KMS-11 (cell line): Measurements from ENCODE around the gene EIF3K.

Experiments
- H2AFZ ChIP-seq: fragments of 200-600 bp; sonication (generic); 2 replicates; pipeline ENCODE4 v1.6.1; 2016; ENCODE audit warnings: antibody characterized with exemption, mixed run types, low read depth
- H3K27ac ChIP-seq: fragments of 200-600 bp; sonication (generic); 2 replicates; pipeline ENCODE4 v1.6.1; 2016; ENCODE audit warnings: mild to moderate bottlenecking, mixed run types
- H3K27me3 ChIP-seq: fragments of 200-600 bp; sonication (generic); 2 replicates; pipeline ENCODE4 v1.6.1; 2017; ENCODE audit warnings: mild to moderate bottlenecking, low read depth, mixed run types, moderate library complexity; ENCODE audit not compliant: insufficient read depth
- H3K36me3 ChIP-seq: fragments of 200-600 bp; sonication (generic); 2 replicates; pipeline ENCODE4 v1.6.1; 2017; ENCODE audit warnings: mild to moderate bottlenecking, mixed run types; ENCODE audit not compliant: insufficient read depth
- H3K4me1 ChIP-seq: fragments of 200-600 bp; sonication (generic); 2 replicates; pipeline ENCODE4 v1.6.1; 2016; ENCODE audit warnings: mild to moderate bottlenecking, low read depth, mixed run types; ENCODE audit not compliant: poor library complexity, severe bottlenecking
- H3K4me2 ChIP-seq: fragments of 200-600 bp; sonication (generic); 2 replicates; pipeline ENCODE4 v1.7.0; 2016; ENCODE audit warnings: mild to moderate bottlenecking, mixed run types
- H3K4me3 ChIP-seq: fragments of 200-600 bp; sonication (generic); IDR thresholded peaks from 2 replicates; pipeline ENCODE4 v1.6.1; 2017; ENCODE audit warnings: low read depth, low read length, mixed read lengths; ENCODE audit not compliant: insufficient read depth
- H3K79me2 ChIP-seq: fragments of 200-600 bp; sonication (generic); 2 replicates; pipeline ENCODE4 v1.6.1; 2016; ENCODE audit warnings: low read depth, mixed run types; ENCODE audit not compliant: insufficient read depth
- H3K9ac ChIP-seq: fragments of 200-600 bp; sonication (generic); 2 replicates; pipeline ENCODE4 v1.6.1; 2016; ENCODE audit warnings: mild to moderate bottlenecking, mixed run types
- H4K20me1 ChIP-seq: fragments of 200-600 bp; sonication (generic); 2 replicates; pipeline ENCODE4 v1.6.1; 2016; ENCODE audit warnings: mild to moderate bottlenecking, mixed run types; ENCODE audit not compliant: insufficient read depth
- TF ChIP-seq, protein P1 (sequence below): fragments of 200-600 bp; sonication (generic); conservative IDR thresholded peaks from 2 replicates; pipeline ENCODE4 v1.6.1; 2017; ENCODE audit warnings: low read depth, mild to moderate bottlenecking, antibody characterized with exemption, low read length, moderate library complexity, mixed read lengths

Gene EIF3K

GRCh38 chr19:38660724-38661123 lies 41.7 kb downstream of the EIF3K start:
- peaks cover 95% of the 10 kb centered on the region for H3K79me2 ChIP-seq
- H3K4me2 ChIP-seq, result no peak overlapping the region
- peaks cover 13% of the 10 kb centered on the region for H3K4me1 ChIP-seq
- H4K20me1 ChIP-seq, result 0 out of 2 replicates have a peak, but pooled peaks cover 2% of the 10 kb centered on the region
- H3K27me3 ChIP-seq, result no peaks in the 10 kb centered on the region
- H3K27ac ChIP-seq, result no peak overlapping the region
- no peak overlapping the region for H2AFZ ChIP-seq
- H3K9ac ChIP-seq, result no peak overlapping the region
- no peaks in the 10 kb centered on the region; the same call in 1 of the 2 replicates for H3K36me3 ChIP-seq
- TF ChIP-seq, protein P1, sequence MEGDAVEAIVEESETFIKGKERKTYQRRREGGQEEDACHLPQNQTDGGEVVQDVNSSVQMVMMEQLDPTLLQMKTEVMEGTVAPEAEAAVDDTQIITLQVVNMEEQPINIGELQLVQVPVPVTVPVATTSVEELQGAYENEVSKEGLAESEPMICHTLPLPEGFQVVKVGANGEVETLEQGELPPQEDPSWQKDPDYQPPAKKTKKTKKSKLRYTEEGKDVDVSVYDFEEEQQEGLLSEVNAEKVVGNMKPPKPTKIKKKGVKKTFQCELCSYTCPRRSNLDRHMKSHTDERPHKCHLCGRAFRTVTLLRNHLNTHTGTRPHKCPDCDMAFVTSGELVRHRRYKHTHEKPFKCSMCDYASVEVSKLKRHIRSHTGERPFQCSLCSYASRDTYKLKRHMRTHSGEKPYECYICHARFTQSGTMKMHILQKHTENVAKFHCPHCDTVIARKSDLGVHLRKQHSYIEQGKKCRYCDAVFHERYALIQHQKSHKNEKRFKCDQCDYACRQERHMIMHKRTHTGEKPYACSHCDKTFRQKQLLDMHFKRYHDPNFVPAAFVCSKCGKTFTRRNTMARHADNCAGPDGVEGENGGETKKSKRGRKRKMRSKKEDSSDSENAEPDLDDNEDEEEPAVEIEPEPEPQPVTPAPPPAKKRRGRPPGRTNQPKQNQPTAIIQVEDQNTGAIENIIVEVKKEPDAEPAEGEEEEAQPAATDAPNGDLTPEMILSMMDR, result no peak
- H3K4me3 ChIP-seq, result no peak overlapping the region

DNA sequence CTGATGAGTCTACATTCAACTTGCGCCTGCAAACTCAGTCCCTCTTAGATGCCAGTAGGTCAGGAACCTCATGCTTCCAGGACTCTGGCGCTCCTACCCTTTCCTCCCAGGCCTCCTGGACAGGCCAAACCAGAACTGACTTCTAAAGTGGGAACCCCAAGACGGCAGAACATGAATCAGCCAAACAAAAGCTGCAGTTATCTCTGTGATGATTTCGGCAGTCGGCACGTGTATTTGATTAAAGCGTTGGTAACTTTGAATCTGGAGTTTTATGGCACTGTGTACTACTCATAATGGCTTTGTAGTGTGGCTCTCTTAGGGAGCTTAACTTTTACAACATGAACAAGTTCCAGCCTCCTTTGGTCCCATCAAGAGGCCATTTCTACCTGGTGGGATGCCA lies 42.1 kb downstream of the EIF3K start:
- Histone ChIP-seq H3K79me2 (peaks cover 95% of the 10 kb centered on the region), H3K4me2 (no peak overlapping the region), H3K4me1 (peaks cover 9% of the 10 kb centered on the region), H4K20me1 (no peaks in the 10 kb centered on the region), H3K27me3 (no peaks in the 10 kb centered on the region), H2AFZ (no peak overlapping the region), H3K4me3 (no peak overlapping the region), H3K27ac (no peak overlapping the region), H3K9ac (no peak overlapping the region), H3K36me3 (no peaks in the 10 kb centered on the region; the same call in 1 of the 2 replicates)
- TF ChIP-seq, protein P1, result no peak

DNA sequence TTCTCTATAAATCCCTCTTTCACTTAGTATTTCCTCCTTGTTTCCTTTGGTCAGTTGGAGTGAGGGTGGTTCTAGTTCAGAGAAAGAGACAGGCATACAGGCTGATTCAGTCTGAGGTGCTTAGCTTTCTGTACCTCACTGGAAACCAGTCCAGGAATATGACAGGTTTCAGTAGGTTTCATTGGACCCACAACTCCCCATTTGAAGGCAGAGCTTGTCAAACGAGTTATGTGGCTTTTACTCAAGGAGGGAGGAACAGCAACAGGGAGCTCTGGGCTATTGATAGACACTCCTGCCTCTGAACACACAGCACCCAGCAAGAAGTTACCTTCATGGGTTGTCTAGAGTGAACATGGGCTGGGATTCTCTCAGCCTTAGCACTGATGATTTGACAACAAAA lies 43.0 kb downstream of the EIF3K start:
- Histone ChIP-seq H3K36me3 (no peaks in the 10 kb centered on the region), H3K4me1 (peaks cover under 1% of the 10 kb centered on the region), H3K27ac (no peak overlapping the region)

DNA sequence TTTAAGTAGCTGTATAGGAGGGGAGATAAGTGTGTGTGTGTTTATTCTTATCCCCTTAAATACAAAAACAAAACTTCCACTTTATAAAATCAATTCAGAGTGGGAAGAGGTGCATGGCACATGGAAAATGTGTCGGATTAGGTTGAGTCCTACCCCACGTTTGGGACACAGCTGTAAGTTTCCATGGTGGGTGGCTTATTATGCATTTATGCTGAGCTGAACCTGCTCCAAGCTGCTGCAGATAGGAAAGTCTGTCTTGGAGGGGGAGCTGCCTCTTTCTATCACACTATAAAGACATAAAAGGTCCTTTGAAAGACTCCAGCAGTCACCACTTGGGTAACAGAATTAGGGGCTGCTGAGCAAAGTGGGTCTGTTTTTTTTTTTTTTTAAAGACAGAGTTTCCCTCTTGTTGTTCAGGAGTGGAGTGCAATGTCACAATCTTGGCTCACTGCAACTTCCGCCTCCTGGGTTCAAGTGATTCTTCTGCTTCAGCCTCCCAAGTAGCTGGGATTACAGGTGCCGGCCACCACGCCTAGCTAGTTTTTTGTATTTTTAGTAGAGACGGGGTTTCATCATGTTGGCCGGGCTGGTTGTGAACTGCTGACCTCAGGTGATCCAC lies 43.7 kb downstream of the EIF3K start:
- Histone ChIP-seq H3K27ac (no peak overlapping the region), H3K9ac (no peak overlapping the region), H3K4me2 (no peak overlapping the region), H4K20me1 (no peaks in the 10 kb centered on the region), H2AFZ (no peak overlapping the region), H3K4me3 (no peak overlapping the region), H3K4me1 (no peaks in the 10 kb centered on the region), H3K36me3 (no peaks in the 10 kb centered on the region), H3K79me2 (peaks cover 87% of the 10 kb centered on the region), H3K27me3 (no peaks in the 10 kb centered on the region)
- TF ChIP-seq, protein P1, result no peak

More for the DNA sequence above, 43.0 kb downstream of the EIF3K start:
- TF ChIP-seq, protein P1, result no peak
- H3K79me2 ChIP-seq, result peaks cover 94% of the 10 kb centered on the region
- no peak overlapping the region for H2AFZ ChIP-seq
- no peak overlapping the region for H3K4me2 ChIP-seq
- H3K4me3 ChIP-seq, result no peak overlapping the region
- H4K20me1 ChIP-seq, result no peaks in the 10 kb centered on the region
- H3K9ac ChIP-seq, result no peak overlapping the region
- H3K27me3 ChIP-seq, result no peaks in the 10 kb centered on the region
